Sigmoid colon (tissue), 7 donors: Measurements from ENCODE around the gene CYP4F11. TPM values are rescaled to one million over a fixed set of nuclear protein-coding genes. Genes with fewer than 3 reads are reported as not detected.

Experiments used
- DNase-seq: peaks from one replicate; pipeline ENCODE4 v3.0.0-alpha.2; 2019
- H3K27ac ChIP-seq, 4 donors: fragments of 200-600 bp; sonication (generic); one replicate each; pipeline ENCODE4 v1.5.1; 2016 to 2019; ENCODE audit warnings: mild to moderate bottlenecking in 1 of 4
- H3K27me3 ChIP-seq, 3 donors: fragments of 200-600 bp; sonication (generic); one replicate each; pipeline ENCODE4 v1.5.1; 2019; ENCODE audit warnings: mild to moderate bottlenecking in 1 of 3
- H3K36me3 ChIP-seq, 4 donors: fragments of 200-600 bp; sonication (generic); one replicate each; pipeline ENCODE4 v1.5.1; 2016 to 2019
- H3K4me1 ChIP-seq, 4 donors: fragments of 200-600 bp; sonication (generic); one replicate each; pipeline ENCODE4 v1.5.1; 2017 to 2019
- H3K4me3 ChIP-seq, 4 donors: fragments of 200-600 bp; sonication (generic); one replicate each; pipeline ENCODE4 v1.5.1; 2017 to 2019; ENCODE audit warnings: mild to moderate bottlenecking in 2 of 4, moderate library complexity in 1 of 4
- H3K9me3 ChIP-seq, 4 donors: fragments of 200-600 bp in 3 of 4; sonication (generic) in 3 of 4; one replicate each; pipeline versions ENCODE4 v1.5.1 to v1.6.1; 2013 to 2019
- EP300 ChIP-seq, 4 donors: sonication (generic); formaldehyde crosslinking; IDR thresholded peaks; one replicate each; pipeline ENCODE4 v1.6.1; 2017; ENCODE audit warnings: antibody characterized with exemption in 4 of 4
- POLR2A ChIP-seq, 2 donors: fragments of 450-650 bp; IDR thresholded peaks; one replicate each; pipeline ENCODE4 v1.6.1; 2016; ENCODE audit warnings: antibody characterized with exemption in 2 of 2, mild to moderate bottlenecking in 2 of 2, moderate library complexity in 2 of 2
- POLR2AphosphoS5 ChIP-seq, 4 donors: sonication (generic); formaldehyde crosslinking; IDR thresholded peaks; one replicate each; pipeline ENCODE4 v1.6.1; 2017; ENCODE audit warnings: antibody characterized with exemption in 4 of 4
- WGBS, 2 donors: extraction: QIAGEN DNeasy Blood & Tissue Kit; methylation state at CpG; one replicate each; pipeline ENCODE4 v1.1.7; 2013; 5-methylcytosine and 5-hydroxymethylcytosine counted together
- intact Hi-C: fragments of 100-400 bp; cut with DNase I; formaldehyde crosslinking; loops from one replicate; pipeline ENCODE4 v1.15.1; 2023
- polyA plus RNA-seq, 3 donors: library from polyadenylated mRNA; stranded (reverse); fragments of 200-250 nt; gene quantifications; one replicate each; pipeline ENCODE4 v1.2.3, GENCODE V29; 2013
- small RNA-seq, 3 donors: library from RNA; depleted of rRNA; stranded (forward); fragments of <200 nt; gene quantifications; one replicate each; pipeline ENCODE3, GENCODE V24; 2016
- total RNA-seq, 4 donors: library from RNA; depleted of rRNA; stranded (reverse); fragments of >200 nt; gene quantifications; one replicate each; pipeline ENCODE4 v1.1.0, GENCODE V29; 2016
- TF ChIP-seq, protein P1 (sequence below), 4 experiments: fragments of 450-650 bp in 3 of 4; fragments of 200-600 bp in 1 of 4; IDR thresholded peaks; one replicate each; pipeline ENCODE4 v1.5.1; 2016 to 2019; ENCODE audit warnings: antibody characterized with exemption in 4 of 4, mild to moderate bottlenecking in 3 of 4, moderate library complexity in 2 of 4
- donor health status: healthy with polysubstance abuse.
- donor health status: Bipolar disorder and iron deficiency.
- donor health status: healthy.

Gene CYP4F11
- total and polyA plus RNA-seq, 7 donors, result 0.10 to 1.8 (median 0.67) TPM; not detected in 3

DNA sequence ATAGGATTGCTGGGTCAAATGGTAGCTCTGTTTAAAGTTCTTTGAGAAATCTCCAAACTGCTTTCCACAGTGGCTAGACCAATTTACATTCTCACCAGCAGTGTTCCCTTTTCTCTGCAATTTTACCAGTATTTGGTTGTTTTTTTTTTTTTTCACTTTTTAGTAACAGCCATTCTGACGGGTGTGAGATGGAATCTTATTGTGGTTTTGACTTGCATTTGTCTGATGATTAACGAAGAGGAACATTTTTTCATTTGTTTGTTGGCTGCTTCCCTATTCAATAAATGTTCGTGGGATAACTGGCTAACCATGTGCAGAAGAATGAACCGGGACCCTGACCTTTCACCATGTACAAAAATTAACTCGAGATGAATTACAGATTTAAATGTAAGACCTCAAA is 67.7 kb downstream of the CYP4F11 start:
- 32 to 58% methylated on average over 5 of the region's 5 CpGs for WGBS, 2 donors
- no peak overlapping the region for H3K27ac ChIP-seq
- no peak overlapping the region for H3K4me3 ChIP-seq
- H3K9me3 ChIP-seq, result no peaks in the 10 kb centered on the region
- intact Hi-C loops, result no loop called here
- DNase-seq, result no peak
- H3K27me3 ChIP-seq, result peaks cover 0 to 21% (median 13%) of the 10 kb centered on the region in 3 donors
- H3K4me1 ChIP-seq, result no peaks in the 10 kb centered on the region
- H3K36me3 ChIP-seq, result no peaks in the 10 kb centered on the region
- TF ChIP-seq, protein P1, sequence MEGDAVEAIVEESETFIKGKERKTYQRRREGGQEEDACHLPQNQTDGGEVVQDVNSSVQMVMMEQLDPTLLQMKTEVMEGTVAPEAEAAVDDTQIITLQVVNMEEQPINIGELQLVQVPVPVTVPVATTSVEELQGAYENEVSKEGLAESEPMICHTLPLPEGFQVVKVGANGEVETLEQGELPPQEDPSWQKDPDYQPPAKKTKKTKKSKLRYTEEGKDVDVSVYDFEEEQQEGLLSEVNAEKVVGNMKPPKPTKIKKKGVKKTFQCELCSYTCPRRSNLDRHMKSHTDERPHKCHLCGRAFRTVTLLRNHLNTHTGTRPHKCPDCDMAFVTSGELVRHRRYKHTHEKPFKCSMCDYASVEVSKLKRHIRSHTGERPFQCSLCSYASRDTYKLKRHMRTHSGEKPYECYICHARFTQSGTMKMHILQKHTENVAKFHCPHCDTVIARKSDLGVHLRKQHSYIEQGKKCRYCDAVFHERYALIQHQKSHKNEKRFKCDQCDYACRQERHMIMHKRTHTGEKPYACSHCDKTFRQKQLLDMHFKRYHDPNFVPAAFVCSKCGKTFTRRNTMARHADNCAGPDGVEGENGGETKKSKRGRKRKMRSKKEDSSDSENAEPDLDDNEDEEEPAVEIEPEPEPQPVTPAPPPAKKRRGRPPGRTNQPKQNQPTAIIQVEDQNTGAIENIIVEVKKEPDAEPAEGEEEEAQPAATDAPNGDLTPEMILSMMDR (IDR thresholded peaks at IDR 0.05), result no peak
- no peak for TF ChIP-seq EP300 (IDR thresholded peaks at IDR 0.05)
- TF ChIP-seq POLR2A (IDR thresholded peaks at IDR 0.05), result no peak
- TF ChIP-seq POLR2AphosphoS5 (IDR thresholded peaks at IDR 0.05), result no peak

DNA sequence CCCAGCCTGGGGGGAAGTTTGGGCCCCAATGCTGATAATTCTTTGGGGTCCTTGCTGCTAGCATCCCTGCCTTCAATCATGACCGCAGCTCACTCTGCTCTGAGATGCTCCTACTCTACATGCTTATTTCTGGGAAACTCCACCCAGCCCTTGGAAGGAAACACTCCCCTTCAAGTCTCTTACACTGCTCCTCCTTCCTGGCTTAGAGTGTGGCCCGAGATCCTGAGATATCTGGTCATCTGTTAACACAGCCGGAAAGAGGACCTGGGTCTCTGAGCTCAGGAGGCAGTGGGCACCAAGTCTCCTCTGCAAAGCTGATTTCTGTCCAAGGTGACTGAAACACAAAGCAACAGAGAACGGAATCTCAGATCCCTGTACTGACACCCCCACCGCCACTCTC is 69.5 kb downstream of the CYP4F11 start:
- Histone ChIP-seq H3K9me3 (no peaks in the 10 kb centered on the region), H3K4me3 (no peak overlapping the region), H3K27ac (no peak overlapping the region), H3K27me3 (peaks cover 0 to 14% (median 6%) of the 10 kb centered on the region in 3 donors), H3K4me1 (no peaks in the 10 kb centered on the region), H3K36me3 (no peaks in the 10 kb centered on the region)
- TF ChIP-seq POLR2AphosphoS5 (IDR thresholded peaks at IDR 0.05) (no peak), EP300 (IDR thresholded peaks at IDR 0.05) (no peak), POLR2A (IDR thresholded peaks at IDR 0.05) (no peak)
- TF ChIP-seq, protein P1 (IDR thresholded peaks at IDR 0.05), result no peak
- 60 to 72% methylated on average over 5 of the region's 5 CpGs for WGBS, 2 donors
- DNase-seq, result no peak
- intact Hi-C loops, result no loop called here

DNA sequence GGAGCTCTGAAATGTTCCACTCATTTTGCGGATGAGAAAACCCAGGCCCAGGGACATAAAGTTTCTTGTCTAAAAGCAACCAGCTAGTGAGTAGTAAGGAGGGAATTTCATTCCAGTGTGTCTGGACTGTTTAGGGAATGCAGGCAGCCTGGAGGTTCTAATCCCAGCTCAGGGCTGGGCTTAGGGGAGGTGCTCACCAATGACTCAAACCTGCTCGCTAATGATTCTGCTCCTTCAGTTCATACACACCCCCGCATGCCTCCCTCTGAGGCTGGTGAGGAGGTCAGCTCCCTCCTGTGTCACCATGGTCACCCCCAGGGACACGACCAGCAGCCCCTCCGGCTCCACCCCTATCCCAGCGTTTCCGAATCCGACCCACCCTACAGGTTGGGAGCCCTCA is 71.1 kb downstream of the CYP4F11 start:
- intact Hi-C loops, result no loop called here
- 81 to 85% methylated on average over 8 of the region's 8 CpGs for WGBS, 2 donors

DNA sequence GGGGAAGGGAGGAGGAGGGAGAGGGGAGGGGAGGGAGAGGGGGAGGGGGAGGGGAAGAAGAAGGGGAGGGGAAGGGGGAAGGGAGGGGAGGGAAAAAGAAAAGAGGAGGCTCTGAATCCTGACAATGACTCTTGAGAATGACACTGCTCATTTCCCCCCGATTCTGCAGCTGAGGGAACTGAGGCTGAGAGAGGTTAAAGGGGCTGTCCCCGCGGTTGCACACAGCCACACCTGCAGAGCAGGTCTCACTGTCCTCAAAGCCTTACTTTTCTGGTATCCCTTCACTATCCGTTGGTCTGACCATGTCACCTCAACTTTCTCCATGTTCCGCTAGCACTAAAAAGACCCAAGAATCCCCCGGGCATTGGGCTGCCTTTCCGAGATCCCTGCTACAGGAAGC is 71.9 kb downstream of the CYP4F11 start:
- Histone ChIP-seq H3K27ac (no peak overlapping the region), H3K36me3 (no peaks in the 10 kb centered on the region), H3K9me3 (no peaks in the 10 kb centered on the region), H3K4me1 (no peaks in the 10 kb centered on the region), H3K27me3 (peaks cover 0 to 14% (median 12%) of the 10 kb centered on the region in 3 donors), H3K4me3 (no peak overlapping the region)
- TF ChIP-seq POLR2AphosphoS5 (IDR thresholded peaks at IDR 0.05) (no peak), POLR2A (IDR thresholded peaks at IDR 0.05) (no peak), EP300 (IDR thresholded peaks at IDR 0.05) (no peak)
- TF ChIP-seq, protein P1 (IDR thresholded peaks at IDR 0.05), result no peak
- WGBS, 2 donors, result 42 to 51% methylated on average over 7 of the region's 7 CpGs
- no peak for DNase-seq
- intact Hi-C loops, result no loop called here

More for the DNA sequence above, 71.1 kb downstream of the CYP4F11 start:
- TF ChIP-seq POLR2AphosphoS5 (IDR thresholded peaks at IDR 0.05) (no peak), EP300 (IDR thresholded peaks at IDR 0.05) (no peak), POLR2A (IDR thresholded peaks at IDR 0.05) (no peak)
- TF ChIP-seq, protein P1 (IDR thresholded peaks at IDR 0.05), result no peak
- H3K27me3 ChIP-seq, result peaks cover 0 to 14% (median 10%) of the 10 kb centered on the region in 3 donors
- DNase-seq, result no peak
- H3K4me3 ChIP-seq, result no peak overlapping the region
- no peaks in the 10 kb centered on the region for H3K4me1 ChIP-seq
- no peak overlapping the region for H3K27ac ChIP-seq
- H3K36me3 ChIP-seq, result no peaks in the 10 kb centered on the region
- H3K9me3 ChIP-seq, result no peaks in the 10 kb centered on the region

Small RNAs within 50 kb of the gene (small RNA-seq; reads per million reads assigned to genes)
- 0 reads per million in 3 donors for gene CYP4F36P

Other genes starting within 250 kb of the CYP4F11 start
- not detected for gene OR10H2, start 206.5 kb downstream of the CYP4F11 start, total RNA-seq
- not detected for gene OR10H2, start 206.5 kb downstream of the CYP4F11 start, polyA plus RNA-seq
- not detected for gene OR10H3, start 196.5 kb downstream of the CYP4F11 start, total RNA-seq
- not detected for gene OR10H3, start 196.5 kb downstream of the CYP4F11 start, polyA plus RNA-seq
- not detected for gene OR10H5, start 146.9 kb downstream of the CYP4F11 start, total RNA-seq
- under 1 TPM in 1 of 3 donors, not detected in 2; under 0.01 TPM for gene OR10H5, start 146.9 kb downstream of the CYP4F11 start, polyA plus RNA-seq
- not detected for gene OR10H1, start 118.9 kb downstream of the CYP4F11 start, total RNA-seq
- not detected for gene OR10H1, start 118.9 kb downstream of the CYP4F11 start, polyA plus RNA-seq
- gene CYP4F2, start 36.5 kb downstream of the CYP4F11 start, total RNA-seq, result not detected
- 1 to 10 TPM; 1.2 to 2.2 (median 1.8) TPM for gene CYP4F2, start 36.5 kb downstream of the CYP4F11 start, polyA plus RNA-seq
- not detected for gene OR10H4, start 14.5 kb upstream of the CYP4F11 start, total RNA-seq
- gene OR10H4, start 14.5 kb upstream of the CYP4F11 start, polyA plus RNA-seq, result not detected
- 100 to 1,000 TPM; 222 to 826 (median 353) TPM for gene TPM4, start 142.0 kb upstream of the CYP4F11 start, total RNA-seq
- gene TPM4, start 142.0 kb upstream of the CYP4F11 start, polyA plus RNA-seq, result 100 to 1,000 TPM; 313 to 464 (median 374) TPM
- gene RAB8A, start 177.4 kb upstream of the CYP4F11 start, total RNA-seq, result 10 to 100 TPM; 32.8 to 43.9 (median 34.9) TPM
- gene RAB8A, start 177.4 kb upstream of the CYP4F11 start, polyA plus RNA-seq, result 100 to 1,000 TPM in 1 of 3 donors, 10 to 100 TPM in 2; 64.3 to 126 (median 79.4) TPM
- gene HSH2D, start 209.2 kb upstream of the CYP4F11 start, total RNA-seq, result 1 to 10 TPM in 2 of 4 donors, not detected in 2; 2.5 to 3.3 TPM
- 10 to 100 TPM; 14.4 to 40.0 (median 22.9) TPM for gene HSH2D, start 209.2 kb upstream of the CYP4F11 start, polyA plus RNA-seq
- gene CIB3, start 239.0 kb upstream of the CYP4F11 start, total RNA-seq, result not detected
- under 1 TPM in 1 of 3 donors, not detected in 2; 0.69 TPM for gene CIB3, start 239.0 kb upstream of the CYP4F11 start, polyA plus RNA-seq